HepG2 (cell line): ENCODE results near the gene HS6ST1. TPM values are rescaled to one million over a fixed set of nuclear protein-coding genes. Genes with fewer than 3 reads are reported as not detected.
A peak's percentile ranks its signal among the peaks of the same experiment; 100 is the strongest.

Experiments
- BCLAF1 ChIP-seq: fragments of 450-650 bp; IDR thresholded peaks from 2 replicates; pipeline ENCODE4 v1.6.1; 2017; ENCODE audit warnings: mild to moderate bottlenecking
- CENPT ChIP-seq: sonication (generic); formaldehyde crosslinking; IDR thresholded peaks from 2 replicates; pipeline ENCODE4 v1.8.0; 2022; ENCODE audit warnings: low read depth, mild to moderate bottlenecking, moderate library complexity, missing genetic modification reagents
- HES4 ChIP-seq: sonication (generic); formaldehyde crosslinking; IDR thresholded peaks from 2 replicates; pipeline ENCODE4 v1.9.0; 2021; ENCODE audit warnings: mild to moderate bottlenecking, missing genetic modification reagents, borderline replicate concordance
- IRX3 ChIP-seq: sonication (generic); formaldehyde crosslinking; IDR thresholded peaks from 2 replicates; pipeline ENCODE4 v1.8.1; 2023; ENCODE audit warnings: mild to moderate bottlenecking, low read depth, missing genetic modification reagents, borderline replicate concordance
- KDM5B ChIP-seq: sonication (generic); formaldehyde crosslinking; IDR thresholded peaks from 2 replicates; pipeline ENCODE4 v1.4.0; 2020; ENCODE audit warnings: missing genetic modification reagents, mild to moderate bottlenecking, borderline replicate concordance
- KLF6 ChIP-seq: IDR thresholded peaks from 2 replicates; pipeline ENCODE4 v1.8.0; 2016; ENCODE audit warnings: missing biosample characterization, missing genetic modification reagents
- RARA ChIP-seq: IDR thresholded peaks from 2 replicates; pipeline ENCODE4 v1.6.1; 2016; ENCODE audit warnings: missing genetic modification reagents, missing compliant biosample characterization
- REPIN1 ChIP-seq: sonication (generic); formaldehyde crosslinking; IDR thresholded peaks from 2 replicates; pipeline ENCODE4 v1.8.0; 2022; ENCODE audit warnings: missing genetic modification reagents, low read depth, mild to moderate bottlenecking, borderline replicate concordance
- XBP1 ChIP-seq: sonication (generic); formaldehyde crosslinking; IDR thresholded peaks from 2 replicates; pipeline ENCODE4 v1.5.0; 2020; ENCODE audit warnings: missing genetic modification reagents
- XRCC5 ChIP-seq: fragments of 200-400 bp; formaldehyde crosslinking; optimal IDR thresholded peaks from 2 replicates; pipeline ENCODE3; 2017; ENCODE audit warnings: mild to moderate bottlenecking, low read length
- ZMAT3 ChIP-seq: sonication (generic); formaldehyde crosslinking; conservative IDR thresholded peaks from 2 replicates; pipeline ENCODE4 v1.7.0; 2021; ENCODE audit warnings: missing genetic modification reagents
- ZNF143 ChIP-seq: sonication (generic); formaldehyde crosslinking; IDR thresholded peaks from 2 replicates; pipeline ENCODE4 v1.4.0; 2020; ENCODE audit warnings: missing genetic modification reagents
- ZNF335 ChIP-seq: sonication (generic); formaldehyde crosslinking; IDR thresholded peaks from 2 replicates; pipeline ENCODE4 v1.4.0; 2020; ENCODE audit warnings: missing genetic modification reagents
- ZNF383 ChIP-seq: sonication (generic); formaldehyde crosslinking; IDR thresholded peaks from 2 replicates; pipeline ENCODE4 v1.4.0; 2020; ENCODE audit warnings: missing genetic modification reagents, mild to moderate bottlenecking, borderline replicate concordance
- ZNF678 ChIP-seq: sonication (generic); formaldehyde crosslinking; IDR thresholded peaks from 2 replicates; pipeline ENCODE4 v1.4.0; 2020; ENCODE audit warnings: mild to moderate bottlenecking, missing genetic modification reagents
- ZNF782 ChIP-seq: sonication (generic); formaldehyde crosslinking; IDR thresholded peaks from 2 replicates; pipeline ENCODE4 v1.4.0; 2020; ENCODE audit warnings: missing genetic modification reagents, mild to moderate bottlenecking, borderline replicate concordance
- polyA plus RNA-seq, 8 experiments: library from polyadenylated mRNA; depleted of rRNA in 3 of 8; stranded (reverse) in 7 of 8; unstranded in 1 of 8; fragments of >200 nt; fragmentation: Illumina TruSeq in 4 of 8; extraction: Trizol in 4 of 8; gene quantifications; 2 replicates each; pipeline versions ENCODE4 v1.2.1 to v1.2.3, GENCODE V29; 2011 to 2016; ENCODE audit warnings: low read depth in 4 of 8, missing spikeins in 1 of 8, mixed read lengths in 1 of 8; ENCODE audit not compliant: insufficient read depth in 1 of 8
- total RNA-seq, 5 experiments: library from RNA; depleted of rRNA; stranded (reverse); fragments of >200 nt; fragmentation: Illumina TruSeq; extraction: Trizol; gene quantifications; 2 replicates each; pipeline ENCODE4 v1.2.3, GENCODE V29; 2016; ENCODE audit warnings: low read depth in 1 of 5
- TF ChIP-seq, protein P1 (sequence below): sonication (generic); formaldehyde crosslinking; IDR thresholded peaks from 2 replicates; pipeline ENCODE4 v1.4.0; 2020; ENCODE audit warnings: mild to moderate bottlenecking, missing genetic modification reagents, borderline replicate concordance
- TF ChIP-seq, protein P2 (sequence below): sonication (generic); formaldehyde crosslinking; IDR thresholded peaks from 2 replicates; pipeline ENCODE4 v1.8.1; 2023; ENCODE audit warnings: mild to moderate bottlenecking, moderate library complexity, missing genetic modification reagents
- TF ChIP-seq, protein P3 (sequence below): sonication (generic); formaldehyde crosslinking; IDR thresholded peaks from 2 replicates; pipeline ENCODE4 v1.4.0; 2020; ENCODE audit warnings: missing genetic modification reagents, mild to moderate bottlenecking, borderline replicate concordance

HS6ST1 gene
- total and polyA plus RNA-seq, 2 of the 13 experiments (the other 11 are each of a cell fraction or from before 2014, with no cell fraction given), result 34.5 to 84.6 TPM

GRCh38 chr2:128318776-128319464 lies at the start of gene HS6ST1 (continued):
- TF ChIP-seq REPIN1 (CRISPR knock-in tag), result no peak
- peak; percentile 32; the same call in 1 of the 2 replicates for TF ChIP-seq KLF6 (CRISPR knock-in tag)
- TF ChIP-seq CENPT (CRISPR knock-in tag), result no peak
- TF ChIP-seq ZNF383 (CRISPR knock-in tag), result no peak
- TF ChIP-seq ZMAT3 (CRISPR knock-in tag), result peak; percentile 59; the same call in 1 of the 2 replicates
- TF ChIP-seq KDM5B (CRISPR knock-in tag), result peak; percentile 65; the same call in 1 of the 2 replicates
- no peak for TF ChIP-seq BCLAF1
- TF ChIP-seq, protein P1, sequence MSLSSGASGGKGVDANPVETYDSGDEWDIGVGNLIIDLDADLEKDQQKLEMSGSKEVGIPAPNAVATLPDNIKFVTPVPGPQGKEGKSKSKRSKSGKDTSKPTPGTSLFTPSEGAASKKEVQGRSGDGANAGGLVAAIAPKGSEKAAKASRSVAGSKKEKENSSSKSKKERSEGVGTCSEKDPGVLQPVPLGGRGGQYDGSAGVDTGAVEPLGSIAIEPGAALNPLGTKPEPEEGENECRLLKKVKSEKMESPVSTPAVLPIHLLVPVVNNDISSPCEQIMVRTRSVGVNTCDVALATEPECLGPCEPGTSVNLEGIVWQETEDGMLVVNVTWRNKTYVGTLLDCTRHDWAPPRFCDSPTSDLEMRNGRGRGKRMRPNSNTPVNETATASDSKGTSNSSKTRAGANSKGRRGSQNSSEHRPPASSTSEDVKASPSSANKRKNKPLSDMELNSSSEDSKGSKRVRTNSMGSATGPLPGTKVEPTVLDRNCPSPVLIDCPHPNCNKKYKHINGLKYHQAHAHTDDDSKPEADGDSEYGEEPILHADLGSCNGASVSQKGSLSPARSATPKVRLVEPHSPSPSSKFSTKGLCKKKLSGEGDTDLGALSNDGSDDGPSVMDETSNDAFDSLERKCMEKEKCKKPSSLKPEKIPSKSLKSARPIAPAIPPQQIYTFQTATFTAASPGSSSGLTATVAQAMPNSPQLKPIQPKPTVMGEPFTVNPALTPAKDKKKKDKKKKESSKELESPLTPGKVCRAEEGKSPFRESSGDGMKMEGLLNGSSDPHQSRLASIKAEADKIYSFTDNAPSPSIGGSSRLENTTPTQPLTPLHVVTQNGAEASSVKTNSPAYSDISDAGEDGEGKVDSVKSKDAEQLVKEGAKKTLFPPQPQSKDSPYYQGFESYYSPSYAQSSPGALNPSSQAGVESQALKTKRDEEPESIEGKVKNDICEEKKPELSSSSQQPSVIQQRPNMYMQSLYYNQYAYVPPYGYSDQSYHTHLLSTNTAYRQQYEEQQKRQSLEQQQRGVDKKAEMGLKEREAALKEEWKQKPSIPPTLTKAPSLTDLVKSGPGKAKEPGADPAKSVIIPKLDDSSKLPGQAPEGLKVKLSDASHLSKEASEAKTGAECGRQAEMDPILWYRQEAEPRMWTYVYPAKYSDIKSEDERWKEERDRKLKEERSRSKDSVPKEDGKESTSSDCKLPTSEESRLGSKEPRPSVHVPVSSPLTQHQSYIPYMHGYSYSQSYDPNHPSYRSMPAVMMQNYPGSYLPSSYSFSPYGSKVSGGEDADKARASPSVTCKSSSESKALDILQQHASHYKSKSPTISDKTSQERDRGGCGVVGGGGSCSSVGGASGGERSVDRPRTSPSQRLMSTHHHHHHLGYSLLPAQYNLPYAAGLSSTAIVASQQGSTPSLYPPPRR (CRISPR knock-in tag), result peak; percentile 61; the same call in 1 of the 2 replicates
- no peak for TF ChIP-seq ZNF143
- peak; percentile 85; the same call in 1 of the 2 replicates for TF ChIP-seq ZNF782 (CRISPR knock-in tag)
- TF ChIP-seq, protein P2, sequence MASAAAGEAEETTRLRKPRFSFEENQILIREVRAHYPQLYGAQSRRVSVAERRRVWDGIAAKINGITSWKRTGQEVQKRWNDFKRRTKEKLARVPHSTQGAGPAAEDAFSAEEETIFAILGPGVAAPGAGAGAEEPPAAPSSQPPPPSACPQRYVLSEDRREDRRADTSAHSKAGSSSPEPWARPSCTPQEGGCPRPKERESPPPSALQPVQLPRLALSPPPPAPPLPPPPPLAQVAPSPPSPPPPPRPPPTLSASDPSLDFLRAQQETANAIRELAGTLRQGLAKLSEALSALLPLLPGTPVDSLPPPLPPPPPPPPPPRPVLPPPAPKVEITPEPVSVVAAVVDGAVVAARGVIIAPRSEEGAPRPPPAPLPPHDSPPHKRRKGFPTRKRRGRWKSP (CRISPR knock-in tag), result 0 out of 2 replicates have a peak, but pooled peaks have one; percentile 59
- TF ChIP-seq ZNF678 (CRISPR knock-in tag), result peak; percentile 79
- peak; percentile 54; the same call in 1 of the 2 replicates for TF ChIP-seq IRX3 (CRISPR knock-in tag)
- TF ChIP-seq ZNF335 (CRISPR knock-in tag), result no peak
- TF ChIP-seq, protein P3, sequence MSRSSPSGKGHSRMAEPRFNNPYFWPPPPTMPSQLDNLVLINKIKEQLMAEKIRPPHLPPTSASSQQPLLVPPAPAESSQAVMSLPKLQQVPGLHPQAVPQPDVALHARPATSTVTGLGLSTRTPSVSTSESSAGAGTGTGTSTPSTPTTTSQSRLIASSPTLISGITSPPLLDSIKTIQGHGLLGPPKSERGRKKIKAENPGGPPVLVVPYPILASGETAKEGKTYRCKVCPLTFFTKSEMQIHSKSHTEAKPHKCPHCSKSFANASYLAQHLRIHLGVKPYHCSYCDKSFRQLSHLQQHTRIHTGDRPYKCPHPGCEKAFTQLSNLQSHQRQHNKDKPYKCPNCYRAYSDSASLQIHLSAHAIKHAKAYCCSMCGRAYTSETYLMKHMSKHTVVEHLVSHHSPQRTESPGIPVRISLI (CRISPR knock-in tag), result 0 out of 2 replicates have a peak, but pooled peaks have one; percentile 23
- peak; percentile 81; the same call in 1 of the 2 replicates for TF ChIP-seq HES4 (CRISPR knock-in tag)
- no peak for TF ChIP-seq XBP1 (CRISPR knock-in tag)
- TF ChIP-seq RARA (CRISPR knock-in tag), result 0 out of 2 replicates have a peak, but pooled peaks have one; percentile 20
- peak; percentile 61 for TF ChIP-seq XRCC5
